ENCODE data around the gene FICD.

DNA sequence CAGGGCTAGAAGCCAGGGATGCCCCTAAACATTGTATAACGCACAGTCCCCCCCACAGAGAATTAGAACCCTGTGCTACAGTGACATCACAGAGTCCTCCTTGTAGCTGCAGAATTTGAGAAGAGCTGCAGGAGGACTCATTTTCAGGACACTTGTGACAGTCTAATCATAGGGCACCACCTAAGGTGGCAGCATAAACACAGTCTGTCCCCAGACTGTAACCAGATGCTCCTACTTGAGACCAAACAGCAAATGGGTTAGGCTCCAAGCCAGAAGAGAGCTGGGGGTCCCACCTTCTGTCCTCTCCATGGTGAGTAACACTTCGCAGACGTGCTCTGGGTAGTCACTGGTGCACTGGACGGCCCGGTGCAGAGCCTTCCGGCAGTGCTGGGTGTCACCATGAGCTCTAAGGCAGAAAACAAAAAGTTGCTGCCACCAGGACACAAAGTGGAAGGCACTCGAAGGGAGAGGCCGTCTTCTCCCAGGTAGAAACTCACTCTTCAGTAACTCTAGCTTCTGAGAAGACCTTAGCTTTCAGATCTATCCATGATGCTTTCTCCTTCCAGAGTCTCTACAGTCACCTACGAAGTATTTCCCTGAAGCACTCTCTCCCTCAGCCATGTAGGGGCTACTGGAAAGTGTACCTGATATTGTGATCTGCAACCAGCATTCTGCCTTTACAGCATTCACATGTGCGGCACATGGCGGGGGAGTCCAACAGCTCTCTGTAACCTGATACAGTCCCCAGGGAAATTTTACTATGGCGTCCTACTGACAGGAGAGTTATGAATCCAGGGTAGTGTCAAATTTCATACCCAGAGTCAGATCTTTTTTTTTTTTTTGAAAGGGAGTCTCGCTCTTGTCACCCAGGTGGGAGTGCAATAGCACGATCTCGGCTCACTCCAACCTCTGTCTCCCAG, 17.1 kb downstream of the FICD start:
- TF ChIP-seq, protein P1, sequence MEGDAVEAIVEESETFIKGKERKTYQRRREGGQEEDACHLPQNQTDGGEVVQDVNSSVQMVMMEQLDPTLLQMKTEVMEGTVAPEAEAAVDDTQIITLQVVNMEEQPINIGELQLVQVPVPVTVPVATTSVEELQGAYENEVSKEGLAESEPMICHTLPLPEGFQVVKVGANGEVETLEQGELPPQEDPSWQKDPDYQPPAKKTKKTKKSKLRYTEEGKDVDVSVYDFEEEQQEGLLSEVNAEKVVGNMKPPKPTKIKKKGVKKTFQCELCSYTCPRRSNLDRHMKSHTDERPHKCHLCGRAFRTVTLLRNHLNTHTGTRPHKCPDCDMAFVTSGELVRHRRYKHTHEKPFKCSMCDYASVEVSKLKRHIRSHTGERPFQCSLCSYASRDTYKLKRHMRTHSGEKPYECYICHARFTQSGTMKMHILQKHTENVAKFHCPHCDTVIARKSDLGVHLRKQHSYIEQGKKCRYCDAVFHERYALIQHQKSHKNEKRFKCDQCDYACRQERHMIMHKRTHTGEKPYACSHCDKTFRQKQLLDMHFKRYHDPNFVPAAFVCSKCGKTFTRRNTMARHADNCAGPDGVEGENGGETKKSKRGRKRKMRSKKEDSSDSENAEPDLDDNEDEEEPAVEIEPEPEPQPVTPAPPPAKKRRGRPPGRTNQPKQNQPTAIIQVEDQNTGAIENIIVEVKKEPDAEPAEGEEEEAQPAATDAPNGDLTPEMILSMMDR (IDR thresholded peaks at IDR 0.05): no peak
- TF ChIP-seq POLR2A (IDR thresholded peaks at IDR 0.05) (no peak), POLR2AphosphoS5 (IDR thresholded peaks at IDR 0.05; ENCODE audit: insufficient read depth in 1 of 2, low read depth in 1 of 2) (no peak)
